Endodermal cell (in vitro differentiated cells): Measurements from ENCODE around the gene BCL2. TPM values are rescaled to one million over a fixed set of nuclear protein-coding genes. Genes with fewer than 3 reads are reported as not detected.

ENCODE experiments used
- DNase-seq: peaks from one replicate; pipeline ENCODE4 v3.0.0-alpha.2; 2017
- H3K27ac ChIP-seq: 2 replicates; pipeline ENCODE4 v1.5.1; 2013; ENCODE audit warnings: mild to moderate bottlenecking, low read depth, low read length, moderate library complexity
- H3K27me3 ChIP-seq: 2 replicates; pipeline ENCODE4 v1.6.1; 2013; ENCODE audit warnings: mild to moderate bottlenecking, low read length, moderate library complexity; ENCODE audit not compliant: insufficient read depth, control insufficient read depth, poor library complexity, severe bottlenecking
- H3K36me3 ChIP-seq: 2 replicates; pipeline ENCODE4 v1.7.0; 2013; ENCODE audit warnings: mild to moderate bottlenecking, low read length, moderate library complexity; ENCODE audit not compliant: control insufficient read depth, insufficient read depth
- H3K4me1 ChIP-seq: one replicate; pipeline ENCODE4 v1.7.0; 2013; ENCODE audit warnings: low read length; ENCODE audit not compliant: control insufficient read depth, insufficient read depth
- H3K4me3 ChIP-seq: 2 replicates; pipeline ENCODE4 v1.5.1; 2013; ENCODE audit warnings: mild to moderate bottlenecking, low read length, moderate library complexity
- H3K9ac ChIP-seq: 2 replicates; pipeline ENCODE4 v1.6.1; 2013; ENCODE audit warnings: mild to moderate bottlenecking, low read length, moderate library complexity; ENCODE audit not compliant: poor library complexity, severe bottlenecking; ENCODE audit errors: extremely low read depth
- H3K9me3 ChIP-seq: 2 replicates; pipeline ENCODE4 v1.6.1; 2013; ENCODE audit warnings: mild to moderate bottlenecking, low read length, moderate library complexity; ENCODE audit not compliant: control insufficient read depth
- H3K27ac Mint-ChIP-seq: 2 replicates; pipeline ENCODE4 v1.8.0; 2020; ENCODE audit warnings: mixed read lengths
- H3K27me3 Mint-ChIP-seq: 2 replicates; pipeline ENCODE4 v1.8.0; 2021; ENCODE audit warnings: mild to moderate bottlenecking, mixed read lengths; ENCODE audit not compliant: insufficient read depth
- H3K36me3 Mint-ChIP-seq: 2 replicates; pipeline ENCODE4 v1.8.0; 2020; ENCODE audit warnings: low read depth, mixed read lengths
- H3K4me1 Mint-ChIP-seq: 2 replicates; pipeline ENCODE4 v1.8.0; 2020; ENCODE audit warnings: mixed read lengths
- H3K4me3 Mint-ChIP-seq: 2 replicates; pipeline ENCODE4 v1.8.0; 2020; ENCODE audit warnings: mild to moderate bottlenecking, moderate library complexity, mixed read lengths
- H3K9me3 Mint-ChIP-seq: 2 replicates; pipeline ENCODE4 v1.8.0; 2020; ENCODE audit warnings: mild to moderate bottlenecking, mixed read lengths
- WGBS, 2 experiments: methylation state at CpG; one replicate each; pipeline versions ENCODE4 v1.1.5 to v1.1.7; 2013; ENCODE audit warnings: missing lambda C conversion rate in 2 of 2, mixed read lengths in 1 of 2; ENCODE audit not compliant: insufficient coverage in 1 of 2, insufficient read length in 1 of 2; 5-methylcytosine and 5-hydroxymethylcytosine counted together
- total RNA-seq, 2 donors: library from RNA; stranded (reverse); fragmentation: NEBNext Ultra II Directional in 1 of 2; extraction: Animal tissue kit (Norgen Biotek cat#: 25700) in 1 of 2; gene quantifications; 2 replicates in 1 of 2; 3 replicates in 1 of 2; pipeline ENCODE4 v1.2.1, GENCODE V29; 2021
- TF ChIP-seq, protein P1 (sequence below): fragments of 200-600 bp; sonication (generic); conservative IDR thresholded peaks from 2 replicates; pipeline ENCODE4 v1.5.0; 2021; ENCODE audit warnings: antibody characterized with exemption, mild to moderate bottlenecking

Gene BCL2
- total RNA-seq, 2 donors from 2014 or later: 1.4 to 2.3 TPM

DNA sequence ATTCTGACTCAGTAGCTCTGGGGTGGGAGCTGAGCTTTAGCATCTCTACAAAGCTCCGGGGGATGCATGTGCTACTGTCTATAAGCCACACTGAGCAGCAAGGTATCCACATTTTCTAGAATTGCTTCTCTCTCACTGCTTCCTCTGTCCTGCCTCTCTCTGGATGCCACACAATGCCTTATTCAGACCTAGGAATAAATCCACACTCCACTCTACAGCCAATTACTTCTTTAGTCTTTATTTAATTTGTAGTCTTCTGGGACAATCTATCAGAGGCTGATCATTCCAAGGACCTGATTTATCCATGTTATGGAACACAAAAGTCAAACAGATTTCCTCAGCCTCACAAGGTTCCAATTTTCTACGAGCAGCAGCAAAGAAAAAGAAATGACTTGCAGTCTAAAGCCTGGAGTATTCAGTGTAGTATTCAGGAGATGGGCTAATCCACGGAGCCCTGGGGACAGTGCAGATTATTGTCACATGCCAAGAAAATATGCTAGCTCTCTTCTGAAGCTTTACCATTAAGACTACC is 4.4 kb downstream of the BCL2 start:
- TF ChIP-seq, protein P1, sequence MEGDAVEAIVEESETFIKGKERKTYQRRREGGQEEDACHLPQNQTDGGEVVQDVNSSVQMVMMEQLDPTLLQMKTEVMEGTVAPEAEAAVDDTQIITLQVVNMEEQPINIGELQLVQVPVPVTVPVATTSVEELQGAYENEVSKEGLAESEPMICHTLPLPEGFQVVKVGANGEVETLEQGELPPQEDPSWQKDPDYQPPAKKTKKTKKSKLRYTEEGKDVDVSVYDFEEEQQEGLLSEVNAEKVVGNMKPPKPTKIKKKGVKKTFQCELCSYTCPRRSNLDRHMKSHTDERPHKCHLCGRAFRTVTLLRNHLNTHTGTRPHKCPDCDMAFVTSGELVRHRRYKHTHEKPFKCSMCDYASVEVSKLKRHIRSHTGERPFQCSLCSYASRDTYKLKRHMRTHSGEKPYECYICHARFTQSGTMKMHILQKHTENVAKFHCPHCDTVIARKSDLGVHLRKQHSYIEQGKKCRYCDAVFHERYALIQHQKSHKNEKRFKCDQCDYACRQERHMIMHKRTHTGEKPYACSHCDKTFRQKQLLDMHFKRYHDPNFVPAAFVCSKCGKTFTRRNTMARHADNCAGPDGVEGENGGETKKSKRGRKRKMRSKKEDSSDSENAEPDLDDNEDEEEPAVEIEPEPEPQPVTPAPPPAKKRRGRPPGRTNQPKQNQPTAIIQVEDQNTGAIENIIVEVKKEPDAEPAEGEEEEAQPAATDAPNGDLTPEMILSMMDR: no peak
- no peak overlapping the region for H3K4me3 ChIP-seq

DNA sequence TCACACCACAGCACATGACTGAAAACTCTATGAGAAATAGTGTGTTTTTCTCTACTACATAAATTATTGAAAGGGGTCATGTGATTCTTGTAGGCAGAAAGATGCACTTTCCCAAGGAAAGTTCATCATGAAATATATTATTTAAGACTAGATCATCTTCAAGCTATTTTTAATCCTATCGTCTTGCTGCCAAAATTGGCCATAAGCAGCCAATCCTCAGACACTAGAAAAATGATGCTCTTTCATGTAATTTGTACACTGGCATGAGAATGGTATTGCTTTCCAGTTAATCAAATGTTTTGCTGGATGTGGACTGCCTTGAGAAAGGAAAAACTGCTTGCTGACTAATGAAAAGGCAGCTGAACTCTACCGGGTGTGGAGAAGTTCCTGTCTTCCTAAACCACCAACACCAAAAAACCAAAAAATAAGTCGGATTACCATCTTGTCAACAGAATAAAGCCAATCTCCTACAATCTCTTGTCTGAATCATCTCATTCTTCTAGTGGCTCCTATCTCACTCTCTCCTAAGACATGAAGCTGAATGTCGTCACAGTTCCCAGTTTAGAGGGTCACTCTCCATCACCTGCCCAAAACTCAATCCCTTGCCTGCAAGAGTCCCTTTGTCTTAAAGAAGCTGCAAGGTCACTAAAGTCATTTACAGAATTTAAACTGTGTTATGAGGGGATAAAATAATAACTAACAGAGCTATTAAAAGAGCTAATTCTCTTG is 5.3 kb downstream of the BCL2 start:
- peaks cover 46% of the 10 kb centered on the region for H3K27me3 ChIP-seq
- no peaks in the 10 kb centered on the region for H3K9me3 ChIP-seq
- no peak for DNase-seq
- Mint-ChIP-seq H3K27me3 (peaks cover 48% of the 10 kb centered on the region), H3K36me3 (no peaks in the 10 kb centered on the region), H3K9me3 (no peaks in the 10 kb centered on the region), H3K4me1 (peaks cover 8% of the 10 kb centered on the region), H3K27ac (no peak overlapping the region), H3K4me3 (no peak overlapping the region)
- TF ChIP-seq, protein P1: no peak
- H3K4me1 ChIP-seq: peaks cover under 1% of the 10 kb centered on the region
- H3K27ac ChIP-seq: no peak overlapping the region
- H3K4me3 ChIP-seq: no peak overlapping the region
- no peak overlapping the region for H3K9ac ChIP-seq
- H3K36me3 ChIP-seq: no peaks in the 10 kb centered on the region
- 81 to 89% methylated on average over 3 to 4 of the region's 4 CpGs for WGBS, 2 experiments

More for the DNA sequence above, 4.4 kb downstream of the BCL2 start:
- Histone ChIP-seq H3K9me3 (no peaks in the 10 kb centered on the region), H3K27ac (no peak overlapping the region), H3K4me1 (peaks cover 4% of the 10 kb centered on the region), H3K27me3 (peaks cover 51% of the 10 kb centered on the region), H3K9ac (no peak overlapping the region), H3K36me3 (no peaks in the 10 kb centered on the region)
- WGBS, 2 experiments: 90% methylated on average over 2 to 3 of the region's 3 CpGs
- H3K4me1 Mint-ChIP-seq: peaks cover 10% of the 10 kb centered on the region
- H3K36me3 Mint-ChIP-seq: no peaks in the 10 kb centered on the region
- DNase-seq: no peak
- H3K27me3 Mint-ChIP-seq: peaks cover 48% of the 10 kb centered on the region
- H3K4me3 Mint-ChIP-seq: no peak overlapping the region
- H3K9me3 Mint-ChIP-seq: no peaks in the 10 kb centered on the region
- no peak overlapping the region for H3K27ac Mint-ChIP-seq

DNA sequence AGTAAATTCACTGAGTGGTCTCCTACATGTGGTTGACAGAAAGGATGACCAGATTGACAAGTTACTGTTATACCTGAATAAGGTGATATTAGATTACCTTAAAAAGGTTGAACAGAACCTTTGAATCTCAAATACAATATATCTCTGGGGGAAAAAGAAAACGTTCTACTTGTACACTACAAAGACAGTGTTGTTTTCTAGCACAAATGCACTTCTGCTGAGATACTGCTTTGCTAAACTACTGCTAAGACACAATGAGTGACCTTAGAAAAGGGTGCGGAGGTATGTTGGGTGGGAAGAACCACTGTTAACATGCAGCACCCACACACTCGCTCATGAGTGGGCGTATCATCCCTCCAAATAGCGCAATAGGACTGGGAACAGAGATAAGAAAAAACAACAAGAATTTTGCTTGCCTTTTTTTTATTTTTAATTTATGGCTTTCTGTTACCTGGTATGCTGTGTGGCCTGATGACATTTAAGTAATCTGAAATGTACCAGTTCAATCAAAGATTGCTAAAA is 6.1 kb downstream of the BCL2 start:
- no peak overlapping the region for H3K4me3 Mint-ChIP-seq
- Histone ChIP-seq H3K9me3 (no peaks in the 10 kb centered on the region), H3K4me3 (no peak overlapping the region), H3K4me1 (no peaks in the 10 kb centered on the region), H3K27me3 (peaks cover 38% of the 10 kb centered on the region), H3K27ac (no peak overlapping the region), H3K36me3 (no peaks in the 10 kb centered on the region), H3K9ac (no peak overlapping the region)
- no peaks in the 10 kb centered on the region for H3K36me3 Mint-ChIP-seq
- peaks cover under 1% of the 10 kb centered on the region for H3K4me1 Mint-ChIP-seq
- no peaks in the 10 kb centered on the region for H3K9me3 Mint-ChIP-seq
- TF ChIP-seq, protein P1: no peak
- 93 to 96% methylated on average over 4 to 5 of the region's 5 CpGs for WGBS, 2 experiments
- no peak overlapping the region for H3K27ac Mint-ChIP-seq
- DNase-seq: no peak
- peaks cover 41% of the 10 kb centered on the region for H3K27me3 Mint-ChIP-seq
